GM12878 (cell line): ENCODE measurements around the gene ERC2. TPM values are rescaled to one million over a fixed set of nuclear protein-coding genes. Genes with fewer than 3 reads are reported as not detected.

Experiments
- ATAC-seq: fragments of 200-7000 bp; cut with Tn5 transposase; 3 replicates; pipeline ENCODE4 v1.9.1; 2020; ENCODE audit warnings: mild to moderate bottlenecking, moderate library complexity
- BruUV-seq: library from RNA; stranded (reverse); fragments of 400-500 nt; replicated peaks from 2 replicates; lab custom pipeline; 2021; lab: Mats Ljungman, UMichigan
- CTCF ChIA-PET: fragments of 300-600 bp; sonication (Branson Sonifier 250); formaldehyde crosslinking; extraction: SDS; loops from one replicate; lab custom pipeline; 2021; ENCODE audit warnings: inconsistent platforms; lab: Yijun Ruan, JAX
- POLR2A ChIA-PET: fragments of 350-600 bp; formaldehyde crosslinking; extraction: SDS; loops from one replicate; lab custom pipeline; 2021; ENCODE audit warnings: inconsistent platforms; lab: Charles Lee
- RAD21 ChIA-PET: fragments of 300-600 bp; sonication (Branson Sonifier 250); formaldehyde crosslinking; loops from one replicate; lab custom pipeline; 2023; ENCODE audit warnings: antibody characterized with exemption; ENCODE audit not compliant: unreplicated experiment; lab: Charles Lee
- SMC1A ChIA-PET: fragments of 300-600 bp; sonication (Branson Sonifier 250); formaldehyde crosslinking; loops from one replicate; lab custom pipeline; 2023; ENCODE audit not compliant: unreplicated experiment, uncharacterized antibody; lab: Charles Lee
- DNase-seq: peaks from one replicate; pipeline ENCODE4 v3.0.0-alpha.2; 2011; ENCODE audit warnings: low read depth, low spot score
- FAIRE-seq: peaks from 3 replicates; lab custom pipeline; 2011; peaks lifted over from hg19 to GRCh38; lab: Jason Lieb, UNC
- H2AFZ ChIP-seq: 2 replicates; pipeline ENCODE4 v1.6.0; 2011; ENCODE audit warnings: low read depth, low read length, control low read depth; ENCODE audit not compliant: control insufficient read depth
- H3K27ac ChIP-seq: 2 replicates; pipeline ENCODE4 v1.5.1; 2011; ENCODE audit warnings: control low read depth; ENCODE audit not compliant: control insufficient read depth, insufficient read depth
- H3K27me3 ChIP-seq, 2 experiments: replicated peaks in 1 of 2; 2 replicates each; pipeline versions ENCODE4 v1.6.0 to v1.6.1; 2011; ENCODE audit warnings: low read length in 1 of 2; ENCODE audit not compliant: control insufficient read depth in 2 of 2, insufficient read depth in 2 of 2
- H3K36me3 ChIP-seq, 2 experiments: 2 replicates each; pipeline ENCODE4 v1.5.1; 2011; ENCODE audit warnings: low read length in 1 of 2; ENCODE audit not compliant: control insufficient read depth in 2 of 2, insufficient read depth in 2 of 2
- H3K4me1 ChIP-seq: 2 replicates; pipeline ENCODE4 v1.6.1; 2011; ENCODE audit warnings: mild to moderate bottlenecking, low read length, moderate library complexity, mixed read lengths; ENCODE audit not compliant: control insufficient read depth, insufficient read depth
- H3K4me2 ChIP-seq: 2 replicates; pipeline ENCODE4 v1.6.0; 2011; ENCODE audit warnings: control low read depth; ENCODE audit not compliant: control insufficient read depth, insufficient read depth
- H3K4me3 ChIP-seq: fragments of 200-600 bp; sonication (generic); 2 replicates; pipeline ENCODE4 v1.5.1; 2016
- H3K79me2 ChIP-seq: 2 replicates; pipeline ENCODE4 v1.6.0; 2011; ENCODE audit warnings: low read length; ENCODE audit not compliant: control insufficient read depth, insufficient read depth
- H3K9ac ChIP-seq: 2 replicates; pipeline ENCODE4 v1.8.0; 2011; ENCODE audit warnings: low read length, control low read depth, mixed read lengths; ENCODE audit not compliant: control insufficient read depth, insufficient read depth
- H3K9me3 ChIP-seq: replicated peaks from 3 replicates; pipeline ENCODE4 v1.5.1; 2011; ENCODE audit warnings: mild to moderate bottlenecking, low read length; ENCODE audit not compliant: control insufficient read depth, insufficient read depth
- H4K20me1 ChIP-seq: 2 replicates; pipeline ENCODE4 v1.6.0; 2011; ENCODE audit not compliant: control insufficient read depth, insufficient read depth
- CBFB ChIP-seq: IDR thresholded peaks from 2 replicates; pipeline ENCODE4 v1.6.1; 2016; ENCODE audit warnings: antibody characterized with exemption, low read depth
- CHD4 ChIP-seq: fragments of 200-600 bp; sonication (generic); IDR thresholded peaks from 2 replicates; pipeline ENCODE4 v1.6.1; 2016; ENCODE audit warnings: mild to moderate bottlenecking
- CTCF ChIP-seq, 3 experiments: IDR thresholded peaks in 2 of 3; conservative IDR thresholded peaks in 1 of 3; 2 replicates each; pipeline ENCODE4 v1.5.1; 2011; ENCODE audit warnings: low read depth in 3 of 3, low read length in 3 of 3, mild to moderate bottlenecking in 3 of 3, control low read depth in 2 of 3, moderate library complexity in 2 of 3, inconsistent platforms in 1 of 3, mixed read lengths in 1 of 3; ENCODE audit not compliant: control insufficient read depth in 2 of 3, insufficient read depth in 1 of 3; ENCODE audit errors: extremely low read depth in 1 of 3
- IKZF1 ChIP-seq: fragments of 450-650 bp; conservative IDR thresholded peaks from 2 replicates; pipeline ENCODE4 v1.6.1; 2017; ENCODE audit warnings: antibody characterized with exemption, mild to moderate bottlenecking
- IKZF2 ChIP-seq, 2 experiments: fragments of 450-650 bp; IDR thresholded peaks; 2 replicates each; pipeline ENCODE4 v1.6.1; 2017; ENCODE audit warnings: mild to moderate bottlenecking in 2 of 2, moderate library complexity in 2 of 2
- JUNB ChIP-seq: IDR thresholded peaks from 2 replicates; pipeline ENCODE4 v1.6.1; 2016; ENCODE audit warnings: antibody characterized with exemption, mild to moderate bottlenecking
- MYB ChIP-seq: fragments of 150-350 bp; IDR thresholded peaks from 2 replicates; pipeline ENCODE4 v1.6.1; 2014; ENCODE audit warnings: mild to moderate bottlenecking, low read depth, low read length, borderline replicate concordance
- PAX8 ChIP-seq: fragments of 450-650 bp; IDR thresholded peaks from 2 replicates; pipeline ENCODE4 v1.6.1; 2017; ENCODE audit warnings: mild to moderate bottlenecking, moderate library complexity
- SP1 ChIP-seq: IDR thresholded peaks from one replicate; pipeline ENCODE4 v1.6.1; 2011; ENCODE audit warnings: low read depth, low read length
- SREBF1 ChIP-seq: IDR thresholded peaks from 2 replicates; pipeline ENCODE4 v1.6.1; 2012; ENCODE audit warnings: mild to moderate bottlenecking, low read length
- ZNF207 ChIP-seq: fragments of 450-650 bp; IDR thresholded peaks from 2 replicates; pipeline ENCODE4 v1.6.1; 2014; ENCODE audit warnings: antibody characterized with exemption, mild to moderate bottlenecking, borderline replicate concordance
- ZZZ3 ChIP-seq: IDR thresholded peaks from 2 replicates; pipeline ENCODE4 v1.6.1; 2011; ENCODE audit warnings: low read depth; ENCODE audit not compliant: control insufficient read depth, insufficient read length
- WGBS: methylation state at CpG from one replicate; pipeline ENCODE4 v1.1.6; 2016; ENCODE audit warnings: low lambda C conversion rate; ENCODE audit not compliant: insufficient replicate concordance, insufficient coverage; ENCODE audit errors: missing lambda C conversion rate; 5-methylcytosine and 5-hydroxymethylcytosine counted together
- in situ Hi-C: fragments of 300-500 bp; cut with MboI; formaldehyde crosslinking; loops from 9 replicates; pipeline ENCODE4 v1.14.3; 2018; ENCODE audit warnings: mixed read lengths
- intact Hi-C: fragments of 100-400 bp; cut with micrococcal nuclease; formaldehyde crosslinking; loops from one replicate; pipeline ENCODE4 v1.14.2; 2022; ENCODE audit not compliant: unreplicated experiment
- polyA plus RNA-seq, 11 experiments: library from polyadenylated mRNA; depleted of rRNA in 4 of 11; unstranded in 6 of 11; stranded (reverse) in 5 of 11; fragments of >200 nt; fragmentation: Nextera tagmentation in 4 of 11; fragmentation: Illumina TruSeq in 1 of 11; extraction: Ambion mirVana in 4 of 11; extraction: Trizol in 1 of 11; gene quantifications; 1 replicate in 1 of 11; 2 replicates in 10 of 11; pipeline versions ENCODE4 v1.2.1 to v1.2.3, GENCODE V29; 2011 to 2016; ENCODE audit warnings: inconsistent platforms in 2 of 11, missing spikeins in 2 of 11, low read depth in 1 of 11
- total RNA-seq, 4 experiments: library from RNA; depleted of rRNA in 3 of 4; stranded (reverse); fragments of >200 nt in 3 of 4; fragmentation: Illumina TruSeq in 1 of 4; extraction: Trizol in 1 of 4; gene quantifications; 2 replicates each; pipeline versions ENCODE4 v1.2.1 to v1.2.3, GENCODE V29; 2013 to 2021
- TF ChIP-seq, protein P1 (sequence below): fragments of 450-650 bp; conservative IDR thresholded peaks from 2 replicates; pipeline ENCODE4 v1.6.1; 2017; ENCODE audit warnings: mild to moderate bottlenecking, moderate library complexity

The ERC2 gene
- total and polyA plus RNA-seq, 10 of the 15 experiments (the other 5 are each of a cell fraction or from before 2014, with no cell fraction given), result 0.06 to 1.4 (median 0.12) TPM; not detected in 3

GRCh38 chr3:55858727-55859126 is 609.5 kb downstream of the ERC2 start:
- ChIA-PET POLR2A (interaction anchor here (0.5 kb wide), 1 partner anchor 129 kb away, joined by 3 read pairs; no protein-coding TSS in a partner anchor), CTCF (no interaction called here), SMC1A (interaction anchor here (1.1 kb wide), 1 partner anchor 13 kb away, joined by 3 read pairs; no protein-coding TSS in a partner anchor), RAD21 (no interaction called here)
- WGBS, result 44% methylated on average over 4 of the region's 4 CpGs
- no peak for FAIRE-seq
- no peak for ATAC-seq
- Histone ChIP-seq H3K4me1 (no peaks in the 10 kb centered on the region), H3K9me3 (no peaks in the 10 kb centered on the region; the same call in 2 of the 3 replicates), H3K27ac (no peak overlapping the region), H4K20me1 (no peaks in the 10 kb centered on the region), H3K4me2 (no peak overlapping the region), H3K27me3 (no peaks in the 10 kb centered on the region; a peak in 2 of 4 replicates), H3K4me3 (no peak overlapping the region), H2AFZ (no peak overlapping the region), H3K9ac (no peak overlapping the region), H3K36me3 (no peaks in the 10 kb centered on the region), H3K79me2 (no peaks in the 10 kb centered on the region)
- intact Hi-C loops, result no loop called here
- in situ Hi-C loops, result no loop called here
- DNase-seq, result no peak
- no TSS peak for BruUV-seq
- TF ChIP-seq ZNF207 (no peak), CHD4 (no peak), CBFB (no peak), MYB (no peak), SREBF1 (no peak), JUNB (no peak), IKZF1 (no peak), CTCF (IDR thresholded peaks at IDR 0.05 in 2 of 3, conservative IDR thresholded peaks at IDR 0.05 in 1 of 3; ENCODE audit: control insufficient read depth in 2 of 3, extremely low read depth in 1 of 3, insufficient read depth in 1 of 3, low read depth in 3 of 3, low read length in 3 of 3) (no peak), SP1 (no peak), ZZZ3 (no peak), PAX8 (no peak), IKZF2 (IDR thresholded peaks at IDR 0.05) (no peak)
- TF ChIP-seq, protein P1, sequence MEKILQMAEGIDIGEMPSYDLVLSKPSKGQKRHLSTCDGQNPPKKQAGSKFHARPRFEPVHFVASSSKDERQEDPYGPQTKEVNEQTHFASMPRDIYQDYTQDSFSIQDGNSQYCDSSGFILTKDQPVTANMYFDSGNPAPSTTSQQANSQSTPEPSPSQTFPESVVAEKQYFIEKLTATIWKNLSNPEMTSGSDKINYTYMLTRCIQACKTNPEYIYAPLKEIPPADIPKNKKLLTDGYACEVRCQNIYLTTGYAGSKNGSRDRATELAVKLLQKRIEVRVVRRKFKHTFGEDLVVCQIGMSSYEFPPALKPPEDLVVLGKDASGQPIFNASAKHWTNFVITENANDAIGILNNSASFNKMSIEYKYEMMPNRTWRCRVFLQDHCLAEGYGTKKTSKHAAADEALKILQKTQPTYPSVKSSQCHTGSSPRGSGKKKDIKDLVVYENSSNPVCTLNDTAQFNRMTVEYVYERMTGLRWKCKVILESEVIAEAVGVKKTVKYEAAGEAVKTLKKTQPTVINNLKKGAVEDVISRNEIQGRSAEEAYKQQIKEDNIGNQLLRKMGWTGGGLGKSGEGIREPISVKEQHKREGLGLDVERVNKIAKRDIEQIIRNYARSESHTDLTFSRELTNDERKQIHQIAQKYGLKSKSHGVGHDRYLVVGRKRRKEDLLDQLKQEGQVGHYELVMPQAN, result no peak
